Keratinocyte (primary cell): Measurements from ENCODE around the gene KCNH1. TPM values are rescaled to one million over a fixed set of nuclear protein-coding genes. Genes with fewer than 3 reads are reported as not detected.

Experiments
- DNase-seq: peaks from one replicate; pipeline ENCODE4 v3.0.0-alpha.2; 2011; ENCODE audit warnings: low read depth, missing footprints, low spot score
- FAIRE-seq: peaks from 2 replicates; lab custom pipeline; 2011; peaks lifted over from hg19 to GRCh38; lab: Jason Lieb, UNC
- H2AFZ ChIP-seq: 2 replicates; pipeline ENCODE4 v1.6.0; 2012; ENCODE audit warnings: low read length, control low read depth, inconsistent platforms; ENCODE audit not compliant: control insufficient read depth
- H3K27ac ChIP-seq: 2 replicates; pipeline ENCODE4 v1.5.1; 2011; ENCODE audit warnings: low read length; ENCODE audit not compliant: control insufficient read depth, insufficient read depth
- H3K27me3 ChIP-seq: 3 replicates; pipeline ENCODE4 v1.6.0; 2011; ENCODE audit warnings: low read length; ENCODE audit not compliant: control insufficient read depth, insufficient read depth; ENCODE audit errors: extremely low read depth
- H3K36me3 ChIP-seq, 2 experiments: 2 replicates in 1 of 2; 3 replicates in 1 of 2; pipeline ENCODE4 v1.5.1; 2011; ENCODE audit warnings: low read length in 2 of 2, mild to moderate bottlenecking in 1 of 2; ENCODE audit not compliant: control insufficient read depth in 2 of 2, insufficient read depth in 2 of 2; ENCODE audit errors: extremely low read depth in 1 of 2
- H3K4me1 ChIP-seq: 3 replicates; pipeline ENCODE4 v1.5.1; 2011; ENCODE audit warnings: low read length; ENCODE audit not compliant: control insufficient read depth, insufficient read depth; ENCODE audit errors: extremely low read depth
- H3K4me2 ChIP-seq: 3 replicates; pipeline ENCODE4 v1.6.0; 2011; ENCODE audit warnings: low read depth, low read length; ENCODE audit not compliant: control insufficient read depth, insufficient read depth; ENCODE audit errors: extremely low read depth
- H3K4me3 ChIP-seq, 3 experiments: fragments of 200-600 bp in 1 of 3; sonication (generic) in 1 of 3; 2 replicates in 2 of 3; 3 replicates in 1 of 3; pipeline ENCODE4 v1.5.1; 2011 to 2016; ENCODE audit warnings: low read length in 3 of 3, mild to moderate bottlenecking in 3 of 3, control low read depth in 2 of 3, inconsistent platforms in 1 of 3, low read depth in 1 of 3, mixed read lengths in 1 of 3, mixed run types in 1 of 3, moderate library complexity in 1 of 3; ENCODE audit not compliant: control insufficient read depth in 2 of 3, insufficient read depth in 2 of 3; ENCODE audit errors: extremely low read depth in 1 of 3
- H3K79me2 ChIP-seq: 2 replicates; pipeline ENCODE4 v1.6.0; 2012; ENCODE audit warnings: low read length; ENCODE audit not compliant: control insufficient read depth, insufficient read depth
- H3K9ac ChIP-seq: 3 replicates; pipeline ENCODE4 v1.6.0; 2011; ENCODE audit warnings: low read length; ENCODE audit not compliant: control insufficient read depth, insufficient read depth; ENCODE audit errors: extremely low read depth
- H3K9me1 ChIP-seq: 3 replicates; pipeline ENCODE4 v1.6.0; 2011; ENCODE audit warnings: low read length; ENCODE audit not compliant: control insufficient read depth, insufficient read depth; ENCODE audit errors: extremely low read depth
- H3K9me3 ChIP-seq: 2 replicates; pipeline ENCODE4 v1.5.1; 2012; ENCODE audit warnings: low read depth, low read length; ENCODE audit not compliant: control insufficient read depth
- H4K20me1 ChIP-seq: 3 replicates; pipeline ENCODE4 v1.6.0; 2011; ENCODE audit warnings: low read length; ENCODE audit not compliant: control insufficient read depth, insufficient read depth; ENCODE audit errors: extremely low read depth
- EZH2 ChIP-seq: IDR thresholded peaks from one replicate; pipeline ENCODE4 v1.6.1; 2012; ENCODE audit warnings: inconsistent platforms, mild to moderate bottlenecking, low read length, moderate library complexity
- dilution Hi-C: fragments of 300-500 bp; cut with MboI; formaldehyde crosslinking; loops from one replicate; pipeline ENCODE4 v1.7.0; 2020; ENCODE audit warnings: low sequenced_read_pairs; ENCODE audit not compliant: extremely low pct_ligation_motif_present
- polyA plus RNA-seq, 5 experiments: library from polyadenylated mRNA; depleted of rRNA in 3 of 5; stranded (reverse) in 3 of 5; stranded (forward) in 1 of 5; unstranded in 1 of 5; fragments of >200 nt; gene quantifications; 1 replicate in 1 of 5; 2 replicates in 3 of 5; 3 replicates in 1 of 5; pipeline versions ENCODE4 v1.2.1 to v1.2.3, GENCODE V29; 2011 to 2012; ENCODE audit warnings: missing spikeins in 2 of 5, low read depth in 1 of 5, low replicate concordance in 1 of 5
- TF ChIP-seq, protein P1 (sequence below), 3 experiments: IDR thresholded peaks in 1 of 3; conservative IDR thresholded peaks in 1 of 3; optimal IDR thresholded peaks in 1 of 3; 2 replicates in 2 of 3; 3 replicates in 1 of 3; pipeline versions ENCODE3 to v1.5.1; 2011; ENCODE audit warnings: low read length in 3 of 3, mild to moderate bottlenecking in 3 of 3, moderate library complexity in 2 of 3, control low read depth in 1 of 3, inconsistent platforms in 1 of 3; ENCODE audit not compliant: insufficient read depth in 2 of 3; ENCODE audit errors: extremely low read depth in 1 of 3

The KCNH1 gene
- polyA plus RNA-seq, 1 donor (not counting 4 experiments of a cell fraction or from before 2014, with no cell fraction given), result not detected

GRCh38 chr1:210773450-210773849 lies 360.5 kb downstream of the KCNH1 start:
- FAIRE-seq (no peak), DNase-seq (no peak)
- dilution Hi-C loops, result no loop called here
- Histone ChIP-seq H3K9ac (no peak overlapping the region), H3K4me1 (no peaks in the 10 kb centered on the region), H3K27ac (no peak overlapping the region), H2AFZ (no peak overlapping the region), H3K27me3 (no peaks in the 10 kb centered on the region), H3K4me2 (no peak overlapping the region), H3K9me1 (no peaks in the 10 kb centered on the region), H3K4me3 (no peak overlapping the region), H3K36me3 (no peaks in the 10 kb centered on the region), H3K79me2 (no peaks in the 10 kb centered on the region), H3K9me3 (no peaks in the 10 kb centered on the region), H4K20me1 (no peaks in the 10 kb centered on the region)
- TF ChIP-seq, protein P1, sequence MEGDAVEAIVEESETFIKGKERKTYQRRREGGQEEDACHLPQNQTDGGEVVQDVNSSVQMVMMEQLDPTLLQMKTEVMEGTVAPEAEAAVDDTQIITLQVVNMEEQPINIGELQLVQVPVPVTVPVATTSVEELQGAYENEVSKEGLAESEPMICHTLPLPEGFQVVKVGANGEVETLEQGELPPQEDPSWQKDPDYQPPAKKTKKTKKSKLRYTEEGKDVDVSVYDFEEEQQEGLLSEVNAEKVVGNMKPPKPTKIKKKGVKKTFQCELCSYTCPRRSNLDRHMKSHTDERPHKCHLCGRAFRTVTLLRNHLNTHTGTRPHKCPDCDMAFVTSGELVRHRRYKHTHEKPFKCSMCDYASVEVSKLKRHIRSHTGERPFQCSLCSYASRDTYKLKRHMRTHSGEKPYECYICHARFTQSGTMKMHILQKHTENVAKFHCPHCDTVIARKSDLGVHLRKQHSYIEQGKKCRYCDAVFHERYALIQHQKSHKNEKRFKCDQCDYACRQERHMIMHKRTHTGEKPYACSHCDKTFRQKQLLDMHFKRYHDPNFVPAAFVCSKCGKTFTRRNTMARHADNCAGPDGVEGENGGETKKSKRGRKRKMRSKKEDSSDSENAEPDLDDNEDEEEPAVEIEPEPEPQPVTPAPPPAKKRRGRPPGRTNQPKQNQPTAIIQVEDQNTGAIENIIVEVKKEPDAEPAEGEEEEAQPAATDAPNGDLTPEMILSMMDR (optimal IDR thresholded peaks at IDR 0.05 in 1 of 3, IDR thresholded peaks at IDR 0.05 in 1 of 3, conservative IDR thresholded peaks at IDR 0.05 in 1 of 3; ENCODE audit: extremely low read depth in 1 of 3, insufficient read depth in 2 of 3, low read length in 3 of 3), result no peak
- no peak for TF ChIP-seq EZH2

- Histone ChIP-seq H3K4me3 (no peak overlapping the region), H3K27ac (no peak overlapping the region), H3K4me1 (no peaks in the 10 kb centered on the region), H4K20me1 (no peaks in the 10 kb centered on the region), H3K9me1 (no peaks in the 10 kb centered on the region), H3K36me3 (no peaks in the 10 kb centered on the region), H3K9ac (no peak overlapping the region), H3K4me2 (no peak overlapping the region), H3K27me3 (no peaks in the 10 kb centered on the region), H2AFZ (no peak overlapping the region), H3K79me2 (no peaks in the 10 kb centered on the region), H3K9me3 (no peaks in the 10 kb centered on the region)
- DNase-seq (no peak), FAIRE-seq (no peak)
- TF ChIP-seq, protein P1 (optimal IDR thresholded peaks at IDR 0.05 in 1 of 3, IDR thresholded peaks at IDR 0.05 in 1 of 3, conservative IDR thresholded peaks at IDR 0.05 in 1 of 3; ENCODE audit: extremely low read depth in 1 of 3, insufficient read depth in 2 of 3, low read length in 3 of 3), result no peak
- no peak for TF ChIP-seq EZH2
- dilution Hi-C loops, result no loop called here
These were observed 362.8 kb downstream of the KCNH1 start for GRCh38 chr1:210771131-210771530.
